A549 (cell line): ENCODE measurements around the gene IFI30. TPM values are rescaled to one million over a fixed set of nuclear protein-coding genes. Genes with fewer than 3 reads are reported as not detected.

Experiments used
- ATAC-seq, 2 experiments: fragments of 200-7000 bp in 1 of 2; fragments of >200 bp in 1 of 2; cut with Nextera tagmentation in 1 of 2; cut with Tn5 transposase in 1 of 2; 3 replicates each; pipeline versions ENCODE4 v1.8.0 to v1.9.1; 2018 to 2020; ENCODE audit warnings: mild to moderate bottlenecking in 1 of 2, moderate library complexity in 1 of 2
- CTCF ChIA-PET: fragments of 300-600 bp; sonication (Branson Sonifier 250); formaldehyde crosslinking; extraction: SDS; loops from one replicate; lab custom pipeline; 2021; ENCODE audit warnings: antibody characterized with exemption, inconsistent platforms; lab: Yijun Ruan, JAX
- POLR2A ChIA-PET: fragments of 350-600 bp; formaldehyde crosslinking; extraction: SDS; loops from one replicate; lab custom pipeline; 2021; ENCODE audit warnings: antibody characterized with exemption, inconsistent platforms; lab: Yijun Ruan, JAX
- DNase-seq, 2 experiments: peaks; one replicate each; pipeline versions ENCODE4 v3.0.0 to v3.0.0-alpha.2; 2011 to 2016; ENCODE audit warnings: low read depth in 1 of 2, low spot score in 1 of 2
- FAIRE-seq: peaks from 2 replicates; lab custom pipeline; 2011; peaks lifted over from hg19 to GRCh38; lab: Jason Lieb, UNC
- H3K27ac ChIP-seq, 2 experiments: fragments of >200 bp; sonication (Bioruptor Twin); formaldehyde crosslinking; 3 replicates each; pipeline ENCODE4 v1.5.1; 2016 to 2017
- H3K4me1 ChIP-seq: fragments of >200 bp; sonication (Bioruptor Twin); formaldehyde crosslinking; 3 replicates; pipeline ENCODE4 v1.6.1; 2016
- H3K4me2 ChIP-seq: fragments of >200 bp; sonication (Bioruptor Twin); formaldehyde crosslinking; 3 replicates; pipeline ENCODE4 v1.6.1; 2016
- H3K4me3 ChIP-seq: fragments of >200 bp; sonication (Bioruptor Twin); formaldehyde crosslinking; 3 replicates; pipeline ENCODE4 v1.5.1; 2016
- H3K9me3 ChIP-seq: fragments of >200 bp; sonication (Bioruptor Twin); formaldehyde crosslinking; 3 replicates; pipeline ENCODE4 v1.6.1; 2016
- ATOH8 ChIP-seq: fragments of 250-450 bp; sonication (Bioruptor Pico); IDR thresholded peaks from 2 replicates; pipeline ENCODE4 v1.5.0; 2020; ENCODE audit warnings: low read depth, mild to moderate bottlenecking, moderate library complexity
- CBX8 ChIP-seq: fragments of 200-600 bp; sonication (generic); IDR thresholded peaks from 2 replicates; pipeline ENCODE4 v1.6.1; 2016
- CEBPB ChIP-seq, 2 experiments: fragments of >200 bp in 1 of 2; sonication (Bioruptor Twin) in 1 of 2; formaldehyde crosslinking in 1 of 2; IDR thresholded peaks; 2 replicates each; pipeline ENCODE4 v1.6.1; 2012 to 2016
- EHF ChIP-seq: fragments of 250-450 bp; sonication (Bioruptor Pico); IDR thresholded peaks from 2 replicates; pipeline ENCODE4 v1.5.0; 2020; ENCODE audit warnings: mild to moderate bottlenecking
- ELK1 ChIP-seq: fragments of 150-350 bp; IDR thresholded peaks from 2 replicates; pipeline ENCODE4 v1.6.1; 2014; ENCODE audit warnings: low read depth, mild to moderate bottlenecking, low read length
- ESRRA ChIP-seq: fragments of 150-350 bp; IDR thresholded peaks from 2 replicates; pipeline ENCODE4 v1.6.1; 2014; ENCODE audit warnings: mild to moderate bottlenecking, low read length, borderline replicate concordance
- HEYL ChIP-seq: fragments of 250-450 bp; sonication (Bioruptor Pico); IDR thresholded peaks from 2 replicates; pipeline ENCODE4 v1.8.0; 2021; ENCODE audit warnings: mild to moderate bottlenecking, moderate library complexity
- HMGXB4 ChIP-seq: fragments of 250-450 bp; sonication (Bioruptor Pico); IDR thresholded peaks from 2 replicates; pipeline ENCODE4 v1.5.0; 2021; ENCODE audit warnings: mild to moderate bottlenecking, moderate library complexity, borderline replicate concordance
- HOXB13 ChIP-seq: fragments of 250-450 bp; sonication (Bioruptor Pico); IDR thresholded peaks from 2 replicates; pipeline ENCODE4 v1.5.0; 2020; ENCODE audit warnings: low read depth, mild to moderate bottlenecking, moderate library complexity
- MYC ChIP-seq: IDR thresholded peaks from 2 replicates; pipeline ENCODE4 v1.6.1; 2012; ENCODE audit warnings: mild to moderate bottlenecking, inconsistent platforms, low read length, improper control_type of control experiment, borderline replicate concordance
- NR3C1 ChIP-seq: fragments of >200 bp; sonication (Bioruptor Twin); formaldehyde crosslinking; IDR thresholded peaks from 3 replicates; pipeline ENCODE4 v1.6.1; 2017
- POLR2AphosphoS2 ChIP-seq: conservative IDR thresholded peaks from 2 replicates; pipeline ENCODE4 v1.6.1; 2012; ENCODE audit warnings: low read length, improper control_type of control experiment, inconsistent platforms
- RARB ChIP-seq: fragments of 250-450 bp; sonication (Bioruptor Pico); IDR thresholded peaks from 2 replicates; pipeline ENCODE4 v1.8.0; 2021; ENCODE audit warnings: mild to moderate bottlenecking, moderate library complexity
- RCOR1 ChIP-seq: fragments of 150-350 bp; IDR thresholded peaks from 2 replicates; pipeline ENCODE4 v1.6.1; 2014; ENCODE audit warnings: antibody characterized with exemption, low read length, low read depth
- RFX5 ChIP-seq: fragments of 450-650 bp; IDR thresholded peaks from 2 replicates; pipeline ENCODE4 v1.7.1; 2014; ENCODE audit warnings: antibody characterized with exemption, mild to moderate bottlenecking, moderate library complexity
- TP53 ChIP-seq: fragments of 250-450 bp; sonication (Bioruptor Pico); IDR thresholded peaks from 2 replicates; pipeline ENCODE4 v1.5.0; 2021; ENCODE audit warnings: mild to moderate bottlenecking, moderate library complexity
- ZC3H11A ChIP-seq: fragments of 450-650 bp; IDR thresholded peaks from 2 replicates; pipeline ENCODE4 v1.6.1; 2014; ENCODE audit warnings: antibody characterized with exemption, mild to moderate bottlenecking
- WGBS: methylation state at CpG from one replicate; pipeline ENCODE4 v1.1.6; 2017; ENCODE audit errors: missing lambda C conversion rate; 5-methylcytosine and 5-hydroxymethylcytosine counted together
- polyA plus RNA-seq, 4 experiments: library from polyadenylated mRNA; depleted of rRNA in 3 of 4; stranded (reverse); fragments of >200 nt; fragmentation: RNase III in 1 of 4; extraction: RNeasy Plus Mini Kit Qiagen cat#74134 plus additional on column Dnase treatment in 1 of 4; gene quantifications; 2 replicates in 3 of 4; 3 replicates in 1 of 4; pipeline ENCODE4 v1.2.3, GENCODE V29; 2011 to 2017
- TF ChIP-seq, protein P1 (sequence below): fragments of >200 bp; sonication (Bioruptor Twin); formaldehyde crosslinking; IDR thresholded peaks from 3 replicates; pipeline ENCODE4 v1.6.1; 2016
- TF ChIP-seq, protein P2 (sequence below): fragments of 200-600 bp; sonication (generic); IDR thresholded peaks from 2 replicates; pipeline ENCODE4 v1.6.1; 2016; ENCODE audit warnings: antibody characterized with exemption, mild to moderate bottlenecking, moderate library complexity

IFI30 gene
- polyA plus RNA-seq, 2 of the 4 experiments (the other 2 are of a cell fraction) = 11.2 to 13.5 TPM

DNA sequence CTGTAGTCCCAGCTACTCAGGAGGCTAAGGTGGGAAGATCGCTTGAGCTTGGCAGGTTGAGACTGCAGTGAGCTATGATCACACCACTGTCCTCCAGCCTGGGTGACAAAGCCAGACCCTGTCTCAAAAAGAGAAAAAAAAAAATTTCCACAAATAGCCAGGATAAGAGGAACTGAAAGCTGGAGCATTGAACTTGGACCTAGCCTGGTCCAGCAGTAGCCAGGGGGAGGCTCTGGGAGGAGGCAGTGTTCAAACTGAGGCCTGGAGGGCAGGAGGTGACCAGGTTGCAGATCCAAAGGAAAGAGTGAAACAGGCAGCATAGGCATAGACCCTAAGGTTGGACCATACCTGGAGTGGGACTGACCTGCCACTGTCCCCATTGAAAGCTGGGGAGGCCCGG lies 47.5 kb upstream of the IFI30 start:
- Histone ChIP-seq H3K27ac (no peak overlapping the region), H3K4me3 (no peak overlapping the region), H3K9me3 (no peaks in the 10 kb centered on the region), H3K4me1 (no peaks in the 10 kb centered on the region), H3K4me2 (no peak overlapping the region)
- WGBS = 81% methylated on average over 2 of the region's 2 CpGs
- no peak for ATAC-seq
- no peak for DNase-seq
- FAIRE-seq = no peak
- ChIA-PET POLR2A (no interaction called here), CTCF (interaction anchor here (0.5 to 1.9 kb wide), 3 partner anchors 13 to 858 kb away, joined by 3 to 6 read pairs (median 3); no protein-coding TSS in a partner anchor)
- TF ChIP-seq, protein P1, sequence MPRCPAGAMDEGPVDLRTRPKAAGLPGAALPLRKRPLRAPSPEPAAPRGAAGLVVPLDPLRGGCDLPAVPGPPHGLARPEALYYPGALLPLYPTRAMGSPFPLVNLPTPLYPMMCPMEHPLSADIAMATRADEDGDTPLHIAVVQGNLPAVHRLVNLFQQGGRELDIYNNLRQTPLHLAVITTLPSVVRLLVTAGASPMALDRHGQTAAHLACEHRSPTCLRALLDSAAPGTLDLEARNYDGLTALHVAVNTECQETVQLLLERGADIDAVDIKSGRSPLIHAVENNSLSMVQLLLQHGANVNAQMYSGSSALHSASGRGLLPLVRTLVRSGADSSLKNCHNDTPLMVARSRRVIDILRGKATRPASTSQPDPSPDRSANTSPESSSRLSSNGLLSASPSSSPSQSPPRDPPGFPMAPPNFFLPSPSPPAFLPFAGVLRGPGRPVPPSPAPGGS = no peak
- TF ChIP-seq HOXB13 (CRISPR knock-in tag) (no peak), EHF (no peak), HMGXB4 (CRISPR knock-in tag) (no peak), NR3C1 (no peak), POLR2AphosphoS2 (no peak), CBX8 (no peak), ESRRA (no peak), RARB (CRISPR knock-in tag) (no peak), RCOR1 (no peak), ZC3H11A (no peak), ELK1 (no peak), ATOH8 (CRISPR knock-in tag) (no peak), RFX5 (no peak), HEYL (no peak), MYC (no peak), CEBPB (IDR thresholded peaks at IDR 0.05) (no peak), TP53 (CRISPR knock-in tag) (no peak)
- TF ChIP-seq, protein P2, sequence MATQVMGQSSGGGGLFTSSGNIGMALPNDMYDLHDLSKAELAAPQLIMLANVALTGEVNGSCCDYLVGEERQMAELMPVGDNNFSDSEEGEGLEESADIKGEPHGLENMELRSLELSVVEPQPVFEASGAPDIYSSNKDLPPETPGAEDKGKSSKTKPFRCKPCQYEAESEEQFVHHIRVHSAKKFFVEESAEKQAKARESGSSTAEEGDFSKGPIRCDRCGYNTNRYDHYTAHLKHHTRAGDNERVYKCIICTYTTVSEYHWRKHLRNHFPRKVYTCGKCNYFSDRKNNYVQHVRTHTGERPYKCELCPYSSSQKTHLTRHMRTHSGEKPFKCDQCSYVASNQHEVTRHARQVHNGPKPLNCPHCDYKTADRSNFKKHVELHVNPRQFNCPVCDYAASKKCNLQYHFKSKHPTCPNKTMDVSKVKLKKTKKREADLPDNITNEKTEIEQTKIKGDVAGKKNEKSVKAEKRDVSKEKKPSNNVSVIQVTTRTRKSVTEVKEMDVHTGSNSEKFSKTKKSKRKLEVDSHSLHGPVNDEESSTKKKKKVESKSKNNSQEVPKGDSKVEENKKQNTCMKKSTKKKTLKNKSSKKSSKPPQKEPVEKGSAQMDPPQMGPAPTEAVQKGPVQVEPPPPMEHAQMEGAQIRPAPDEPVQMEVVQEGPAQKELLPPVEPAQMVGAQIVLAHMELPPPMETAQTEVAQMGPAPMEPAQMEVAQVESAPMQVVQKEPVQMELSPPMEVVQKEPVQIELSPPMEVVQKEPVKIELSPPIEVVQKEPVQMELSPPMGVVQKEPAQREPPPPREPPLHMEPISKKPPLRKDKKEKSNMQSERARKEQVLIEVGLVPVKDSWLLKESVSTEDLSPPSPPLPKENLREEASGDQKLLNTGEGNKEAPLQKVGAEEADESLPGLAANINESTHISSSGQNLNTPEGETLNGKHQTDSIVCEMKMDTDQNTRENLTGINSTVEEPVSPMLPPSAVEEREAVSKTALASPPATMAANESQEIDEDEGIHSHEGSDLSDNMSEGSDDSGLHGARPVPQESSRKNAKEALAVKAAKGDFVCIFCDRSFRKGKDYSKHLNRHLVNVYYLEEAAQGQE = no peak
